GM21528 (cell line): ENCODE results near the gene KMT2A.

Source experiments
- ATAC-seq: cut with Tn5 transposase; IDR thresholded peaks from one replicate; pipeline ENCODE4 v1.9.1; 2021; ENCODE audit warnings: mild to moderate bottlenecking, moderate library complexity; ENCODE audit not compliant: unreplicated experiment, low FRiP score

KMT2A gene

GRCh38 chr11:118574636-118575035 lies 138.3 kb downstream of the KMT2A start:
- ATAC-seq, result no peak
